MM.1S (cell line): Measurements from ENCODE around the gene DSCAML1.

Experiments used
- CTCF ChIP-seq: fragments of 300-600 bp; sonication (generic); IDR thresholded peaks from 2 replicates; pipeline ENCODE4 v1.5.1; 2016; ENCODE audit warnings: antibody characterized with exemption, low read length, mixed read lengths
- EZH2 ChIP-seq: fragments of 300-600 bp; sonication (generic); optimal IDR thresholded peaks from 2 replicates; pipeline ENCODE3; 2017; ENCODE audit warnings: low read depth, mild to moderate bottlenecking, antibody characterized with exemption, low read length, mixed read lengths

DNA sequence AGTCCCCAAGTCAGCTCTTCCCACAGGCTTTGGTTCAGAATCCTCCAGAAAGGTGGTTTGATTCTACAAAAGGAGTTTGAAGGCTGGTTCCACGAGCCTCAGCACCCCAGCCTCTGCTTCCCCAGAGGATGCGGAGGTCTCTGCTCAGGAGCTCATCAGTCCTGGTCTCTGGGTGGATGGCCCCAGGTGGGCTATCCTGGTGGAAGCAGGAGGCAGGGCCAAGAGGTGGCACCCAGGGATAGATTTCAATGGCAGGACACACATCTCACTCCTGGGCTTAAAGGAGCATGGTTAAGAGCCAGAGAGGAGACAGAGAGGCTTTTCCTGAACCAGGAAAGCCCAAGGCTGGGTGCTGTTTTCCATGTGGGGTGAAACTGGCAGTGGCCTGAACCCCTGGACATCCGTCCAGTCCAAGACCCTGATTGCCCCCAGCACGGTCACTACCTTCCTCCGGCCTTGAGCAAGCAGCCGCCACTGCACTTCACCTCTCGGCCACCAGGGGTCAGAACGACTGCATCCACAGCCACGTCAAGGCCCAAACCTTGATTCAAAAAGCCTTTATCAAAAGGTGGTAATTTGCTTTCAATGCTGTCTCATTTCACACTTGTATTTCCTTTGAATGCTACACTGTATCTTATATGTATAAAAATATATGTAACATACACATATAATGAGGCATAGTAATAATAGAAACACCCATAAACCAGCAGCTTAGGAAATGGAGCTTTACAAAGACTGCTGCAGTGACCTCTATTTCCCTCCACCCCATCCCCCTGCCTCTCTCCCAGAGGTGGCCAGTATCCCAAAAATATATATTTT, 46.9 kb upstream of the DSCAML1 start:
- TF ChIP-seq EZH2, result no peak
- TF ChIP-seq CTCF, result peak; percentile 96
